PC-9 (cell line): ENCODE results near the gene ATP5PD. TPM values are rescaled to one million over a fixed set of nuclear protein-coding genes. Genes with fewer than 3 reads are reported as not detected.

Experiments
- BruUV-seq: library from RNA; stranded (reverse); fragments of 400-500 nt; replicated peaks from 2 replicates; lab custom pipeline; 2021; lab: Mats Ljungman, UMichigan
- CTCF ChIA-PET: fragments of 300-600 bp; sonication (Branson Sonifier 250); formaldehyde crosslinking; loops from one replicate; lab custom pipeline; 2022; ENCODE audit warnings: antibody characterized with exemption; lab: Charles Lee
- POLR2A ChIA-PET: fragments of 300-600 bp; sonication (Branson Sonifier 250); formaldehyde crosslinking; loops from one replicate; lab custom pipeline; 2022; ENCODE audit warnings: antibody characterized with exemption; ENCODE audit not compliant: unreplicated experiment; lab: Charles Lee
- DNase-seq, 2 experiments: peaks; one replicate each; pipeline versions ENCODE4 v3.0.0 to v3.0.0-alpha.2; 2015 to 2022; ENCODE audit warnings: mixed read lengths in 1 of 2
- H2AFZ ChIP-seq: fragments of 200-600 bp; sonication (generic); 2 replicates; pipeline ENCODE4 v1.8.1; 2017; ENCODE audit warnings: antibody characterized with exemption
- H3F3A ChIP-seq: fragments of 200-600 bp; sonication (generic); 2 replicates; pipeline ENCODE4 v1.8.1; 2017; ENCODE audit warnings: antibody characterized with exemption, mild to moderate bottlenecking, low read depth; ENCODE audit not compliant: insufficient read depth
- H3K27ac ChIP-seq: fragments of 200-600 bp; sonication (generic); 2 replicates; pipeline ENCODE4 v1.6.1; 2016; ENCODE audit warnings: mixed run types
- H3K27me3 ChIP-seq: fragments of 200-600 bp; sonication (generic); 2 replicates; pipeline ENCODE4 v1.6.1; 2016; ENCODE audit warnings: low read depth, mixed run types; ENCODE audit not compliant: insufficient read depth
- H3K36me3 ChIP-seq: fragments of 200-600 bp; sonication (generic); 2 replicates; pipeline ENCODE4 v1.6.1; 2016; ENCODE audit warnings: low read depth, mixed run types
- H3K4me1 ChIP-seq: fragments of 200-600 bp; sonication (generic); replicated peaks from 2 replicates; pipeline ENCODE4 v1.6.1; 2016; ENCODE audit warnings: mixed run types; ENCODE audit not compliant: insufficient read depth
- H3K4me2 ChIP-seq: fragments of 200-600 bp; sonication (generic); 2 replicates; pipeline ENCODE4 v1.6.1; 2017; ENCODE audit warnings: mixed run types
- H3K4me3 ChIP-seq: fragments of 200-600 bp; sonication (generic); 2 replicates; pipeline ENCODE4 v1.6.1; 2016; ENCODE audit warnings: mixed run types
- H3K79me2 ChIP-seq: fragments of 200-600 bp; sonication (generic); 2 replicates; pipeline ENCODE4 v1.6.1; 2017; ENCODE audit warnings: low read depth, mixed run types
- H3K9me2 ChIP-seq: fragments of 200-600 bp; sonication (generic); 2 replicates; pipeline ENCODE4 v1.8.1; 2017; ENCODE audit warnings: mild to moderate bottlenecking; ENCODE audit not compliant: insufficient read depth
- H3K9me3 ChIP-seq: fragments of 200-600 bp; sonication (generic); 2 replicates; pipeline ENCODE4 v1.8.1; 2016; ENCODE audit warnings: low read depth; ENCODE audit not compliant: insufficient read depth
- H4K20me1 ChIP-seq: fragments of 200-600 bp; sonication (generic); 2 replicates; pipeline ENCODE4 v1.8.1; 2017; ENCODE audit not compliant: insufficient read depth
- CTCF ChIP-seq: fragments of 200-600 bp; sonication (generic); conservative IDR thresholded peaks from 2 replicates; pipeline ENCODE4 v1.6.1; 2017; ENCODE audit warnings: mixed run types, antibody characterized with exemption, mild to moderate bottlenecking, moderate library complexity
- EZH2 ChIP-seq: fragments of 200-600 bp; sonication (generic); IDR thresholded peaks from 2 replicates; pipeline ENCODE4 v1.8.0; 2017; ENCODE audit warnings: antibody characterized with exemption, low read depth
- intact Hi-C: fragments of 100-400 bp; cut with micrococcal nuclease; formaldehyde crosslinking; loops from one replicate; pipeline ENCODE4 v1.10.0; 2022; ENCODE audit not compliant: unreplicated experiment
- total RNA-seq: library from RNA; stranded (reverse); gene quantifications from 2 replicates; pipeline ENCODE4 v1.2.3, GENCODE V29; 2021

The ATP5PD gene
- total RNA-seq, 1 experiment from 2014 or later = 336 TPM

GRCh38 chr17:75061055-75061438 lies 14.3 kb upstream of the ATP5PD start:
- no peak overlapping the region for H3K27ac ChIP-seq
- no peak for DNase-seq
- H3K27me3 ChIP-seq = no peaks in the 10 kb centered on the region
- no peaks in the 10 kb centered on the region for H3K9me3 ChIP-seq
- no TSS peak for BruUV-seq
- intact Hi-C loops = loop anchor here (2.0 kb wide), 1 partner anchor 48 kb away; the partner anchor contains the start of gene ARMC7
- no peak overlapping the region for H3K4me3 ChIP-seq
- H3K4me2 ChIP-seq = no peak overlapping the region
- no peaks in the 10 kb centered on the region for H3F3A ChIP-seq
- TF ChIP-seq CTCF (no peak), EZH2 (no peak)
- H4K20me1 ChIP-seq = no peaks in the 10 kb centered on the region
- no peaks in the 10 kb centered on the region for H3K9me2 ChIP-seq
- H3K79me2 ChIP-seq = no peaks in the 10 kb centered on the region
- POLR2A ChIA-PET = interaction anchor here (0.8 kb wide), 1 partner anchor 110 kb away, joined by 5 read pairs; no protein-coding TSS in a partner anchor
- H3K4me1 ChIP-seq = no peaks in the 10 kb centered on the region
- H2AFZ ChIP-seq = no peak overlapping the region
- CTCF ChIA-PET = interaction anchor here (0.9 to 1.5 kb wide), 2 partner anchors 109 to 110 kb away, joined by 4 to 7 read pairs; no protein-coding TSS in a partner anchor
- H3K36me3 ChIP-seq = peaks cover 18% of the 10 kb centered on the region

GRCh38 chr17:75060434-75061054 lies 13.8 kb upstream of the ATP5PD start:
- ChIA-PET CTCF (interaction anchor here (0.6 to 1.5 kb wide), 7 partner anchors 18 to 141 kb away, joined by 3 to 8 read pairs (median 6); partner anchors contain the start of gene SLC16A5), POLR2A (interaction anchor here (0.6 to 0.8 kb wide), 5 partner anchors 44 to 207 kb away, joined by 3 to 9 read pairs (median 6); no protein-coding TSS in a partner anchor)
- TF ChIP-seq CTCF (no peak), EZH2 (no peak)
- H3K9me2 ChIP-seq = no peaks in the 10 kb centered on the region
- no peaks in the 10 kb centered on the region for H3K4me1 ChIP-seq
- H3K36me3 ChIP-seq = peaks cover 18% of the 10 kb centered on the region
- H3K27me3 ChIP-seq = no peaks in the 10 kb centered on the region
- no peaks in the 10 kb centered on the region for H3K79me2 ChIP-seq
- H3K4me3 ChIP-seq = no peak overlapping the region
- H4K20me1 ChIP-seq = no peaks in the 10 kb centered on the region
- no TSS peak for BruUV-seq
- no peak overlapping the region for H3K27ac ChIP-seq
- H3K4me2 ChIP-seq = no peak overlapping the region
- intact Hi-C loops = loop anchor here (2.0 kb wide), 1 partner anchor 48 kb away; the partner anchor contains the start of gene ARMC7
- H3K9me3 ChIP-seq = no peaks in the 10 kb centered on the region
- no peaks in the 10 kb centered on the region for H3F3A ChIP-seq
- DNase-seq = no peak
- H2AFZ ChIP-seq = no peak overlapping the region

GRCh38 chr17:75059369-75060345 lies 12.9 kb upstream of the ATP5PD start:
- no peaks in the 10 kb centered on the region for H3K9me2 ChIP-seq
- BruUV-seq = no TSS peak
- no peaks in the 10 kb centered on the region for H4K20me1 ChIP-seq
- H3F3A ChIP-seq = no peaks in the 10 kb centered on the region
- H3K4me1 ChIP-seq = no peaks in the 10 kb centered on the region
- H3K27me3 ChIP-seq = no peaks in the 10 kb centered on the region
- ChIA-PET CTCF (interaction anchor here (0.6 to 1.5 kb wide), 9 partner anchors 19 to 142 kb away, joined by 3 to 8 read pairs (median 6); partner anchors contain the start of gene SLC16A5), POLR2A (interaction anchor here (0.6 to 0.8 kb wide), 5 partner anchors 45 to 208 kb away, joined by 3 to 15 read pairs (median 8); partner anchors contain the start of gene GGA3)
- H3K9me3 ChIP-seq = no peaks in the 10 kb centered on the region
- no peak overlapping the region for H3K4me3 ChIP-seq
- no peak overlapping the region for H2AFZ ChIP-seq
- no peaks in the 10 kb centered on the region for H3K79me2 ChIP-seq
- intact Hi-C loops = loop anchor here (2.0 kb wide), 1 partner anchor 49 kb away; the partner anchor contains the start of gene ARMC7
- TF ChIP-seq EZH2 (no peak), CTCF (peak; percentile 55; the same call in 1 of the 2 replicates)
- DNase-seq = peak in 1 of 2 experiments; percentile 46
- no peak overlapping the region for H3K27ac ChIP-seq
- no peak overlapping the region for H3K4me2 ChIP-seq
- peaks cover 25% of the 10 kb centered on the region for H3K36me3 ChIP-seq
